ENCODE results near the gene MTAP.

DNA sequence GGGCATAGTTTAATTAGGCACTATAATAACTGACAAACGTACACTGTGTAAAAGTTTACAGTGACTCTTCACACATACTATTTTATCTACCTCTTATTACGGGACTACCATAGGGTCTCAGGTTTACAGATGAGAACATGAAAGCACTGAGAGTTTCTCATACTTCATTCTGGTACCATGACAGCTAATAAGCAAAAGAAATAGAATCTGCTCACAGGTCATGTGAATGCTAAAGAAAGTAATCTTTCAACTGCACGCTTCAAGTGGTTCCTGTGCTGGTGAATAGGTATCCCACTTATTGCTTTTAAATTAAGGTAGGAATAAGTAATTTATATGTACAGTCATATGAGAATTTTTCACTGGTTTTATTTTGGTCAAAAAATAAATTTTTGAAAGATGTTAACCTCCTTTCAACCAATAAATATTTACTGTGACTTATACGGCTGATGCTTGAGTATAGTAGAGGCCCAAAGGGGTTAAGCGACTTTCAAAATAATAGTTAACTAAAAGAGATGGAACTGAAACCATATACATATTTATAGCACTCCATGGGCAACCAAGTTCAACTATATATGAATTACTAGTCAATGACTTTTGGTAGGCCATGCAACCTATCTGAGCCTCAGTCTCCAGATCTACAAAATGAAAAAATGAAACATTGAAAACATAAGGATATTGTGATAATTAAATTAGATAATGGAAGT, 183.7 kb downstream of the MTAP start:
- TF ChIP-seq, protein P1, sequence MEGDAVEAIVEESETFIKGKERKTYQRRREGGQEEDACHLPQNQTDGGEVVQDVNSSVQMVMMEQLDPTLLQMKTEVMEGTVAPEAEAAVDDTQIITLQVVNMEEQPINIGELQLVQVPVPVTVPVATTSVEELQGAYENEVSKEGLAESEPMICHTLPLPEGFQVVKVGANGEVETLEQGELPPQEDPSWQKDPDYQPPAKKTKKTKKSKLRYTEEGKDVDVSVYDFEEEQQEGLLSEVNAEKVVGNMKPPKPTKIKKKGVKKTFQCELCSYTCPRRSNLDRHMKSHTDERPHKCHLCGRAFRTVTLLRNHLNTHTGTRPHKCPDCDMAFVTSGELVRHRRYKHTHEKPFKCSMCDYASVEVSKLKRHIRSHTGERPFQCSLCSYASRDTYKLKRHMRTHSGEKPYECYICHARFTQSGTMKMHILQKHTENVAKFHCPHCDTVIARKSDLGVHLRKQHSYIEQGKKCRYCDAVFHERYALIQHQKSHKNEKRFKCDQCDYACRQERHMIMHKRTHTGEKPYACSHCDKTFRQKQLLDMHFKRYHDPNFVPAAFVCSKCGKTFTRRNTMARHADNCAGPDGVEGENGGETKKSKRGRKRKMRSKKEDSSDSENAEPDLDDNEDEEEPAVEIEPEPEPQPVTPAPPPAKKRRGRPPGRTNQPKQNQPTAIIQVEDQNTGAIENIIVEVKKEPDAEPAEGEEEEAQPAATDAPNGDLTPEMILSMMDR (IDR thresholded peaks at IDR 0.05) = no peak
- TF ChIP-seq EZH2 (IDR thresholded peaks at IDR 0.05; ENCODE audit: borderline replicate concordance, insufficient read depth, low read depth, low read length, poor library complexity, severe bottlenecking) = no peak

All from B cell (primary cell).